Activated T-cell treated with anti-CD3 and anti-CD28 coated beads, Interleukin-2, amount 50 U/mL, for 4 hours (primary cell): Measurements from ENCODE around the gene IBTK. TPM values are rescaled to one million over a fixed set of nuclear protein-coding genes. Genes with fewer than 3 reads are reported as not detected.
"Not testable (repeated sequence)": the region's sequence is repeated elsewhere in the genome, so short reads cannot be mapped to it uniquely, and the experiment has no call there.

Experiments
- ATAC-seq, 2 donors: fragments of 200-7000 bp; cut with Tn5 transposase; one replicate each; pipeline ENCODE4 v1.10.0; 2021
- DNase-seq: peaks from one replicate; pipeline ENCODE4 v3.0.0-alpha.2; 2020
- H3K27me3 Mint-ChIP-seq: one replicate; pipeline ENCODE4 v1.8.0; 2021; ENCODE audit warnings: low read depth, mixed read lengths
- H3K36me3 Mint-ChIP-seq: one replicate; pipeline ENCODE4 v1.8.0; 2022; ENCODE audit warnings: mixed read lengths; ENCODE audit not compliant: insufficient read depth
- H3K4me1 Mint-ChIP-seq: one replicate; pipeline ENCODE4 v1.8.0; 2021; ENCODE audit warnings: low read depth, mixed read lengths
- H3K4me3 Mint-ChIP-seq: one replicate; pipeline ENCODE4 v1.8.0; 2021; ENCODE audit warnings: mild to moderate bottlenecking, moderate library complexity, mixed read lengths
- H3K9me3 Mint-ChIP-seq: one replicate; pipeline ENCODE4 v1.8.0; 2021; ENCODE audit warnings: mixed read lengths
- total RNA-seq, 3 donors: library from RNA; stranded (reverse); gene quantifications; one replicate each; pipeline ENCODE4 v1.2.1, GENCODE V29; 2021

The IBTK gene, protein sequence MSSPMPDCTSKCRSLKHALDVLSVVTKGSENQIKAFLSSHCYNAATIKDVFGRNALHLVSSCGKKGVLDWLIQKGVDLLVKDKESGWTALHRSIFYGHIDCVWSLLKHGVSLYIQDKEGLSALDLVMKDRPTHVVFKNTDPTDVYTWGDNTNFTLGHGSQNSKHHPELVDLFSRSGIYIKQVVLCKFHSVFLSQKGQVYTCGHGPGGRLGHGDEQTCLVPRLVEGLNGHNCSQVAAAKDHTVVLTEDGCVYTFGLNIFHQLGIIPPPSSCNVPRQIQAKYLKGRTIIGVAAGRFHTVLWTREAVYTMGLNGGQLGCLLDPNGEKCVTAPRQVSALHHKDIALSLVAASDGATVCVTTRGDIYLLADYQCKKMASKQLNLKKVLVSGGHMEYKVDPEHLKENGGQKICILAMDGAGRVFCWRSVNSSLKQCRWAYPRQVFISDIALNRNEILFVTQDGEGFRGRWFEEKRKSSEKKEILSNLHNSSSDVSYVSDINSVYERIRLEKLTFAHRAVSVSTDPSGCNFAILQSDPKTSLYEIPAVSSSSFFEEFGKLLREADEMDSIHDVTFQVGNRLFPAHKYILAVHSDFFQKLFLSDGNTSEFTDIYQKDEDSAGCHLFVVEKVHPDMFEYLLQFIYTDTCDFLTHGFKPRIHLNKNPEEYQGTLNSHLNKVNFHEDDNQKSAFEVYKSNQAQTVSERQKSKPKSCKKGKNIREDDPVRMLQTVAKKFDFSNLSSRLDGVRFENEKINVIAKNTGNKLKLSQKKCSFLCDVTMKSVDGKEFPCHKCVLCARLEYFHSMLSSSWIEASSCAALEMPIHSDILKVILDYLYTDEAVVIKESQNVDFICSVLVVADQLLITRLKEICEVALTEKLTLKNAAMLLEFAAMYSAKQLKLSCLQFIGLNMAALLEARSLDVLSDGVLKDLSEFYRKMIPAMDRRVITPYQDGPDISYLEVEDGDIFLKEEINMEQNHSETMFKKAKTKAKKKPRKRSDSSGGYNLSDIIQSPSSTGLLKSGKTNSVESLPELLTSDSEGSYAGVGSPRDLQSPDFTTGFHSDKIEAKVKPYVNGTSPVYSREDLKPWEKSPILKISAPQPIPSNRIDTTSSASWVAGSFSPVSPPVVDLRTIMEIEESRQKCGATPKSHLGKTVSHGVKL (N-terminal part only)
- 10 to 100 TPM; 22.1 to 24.7 (median 23.7) TPM for total RNA-seq

DNA sequence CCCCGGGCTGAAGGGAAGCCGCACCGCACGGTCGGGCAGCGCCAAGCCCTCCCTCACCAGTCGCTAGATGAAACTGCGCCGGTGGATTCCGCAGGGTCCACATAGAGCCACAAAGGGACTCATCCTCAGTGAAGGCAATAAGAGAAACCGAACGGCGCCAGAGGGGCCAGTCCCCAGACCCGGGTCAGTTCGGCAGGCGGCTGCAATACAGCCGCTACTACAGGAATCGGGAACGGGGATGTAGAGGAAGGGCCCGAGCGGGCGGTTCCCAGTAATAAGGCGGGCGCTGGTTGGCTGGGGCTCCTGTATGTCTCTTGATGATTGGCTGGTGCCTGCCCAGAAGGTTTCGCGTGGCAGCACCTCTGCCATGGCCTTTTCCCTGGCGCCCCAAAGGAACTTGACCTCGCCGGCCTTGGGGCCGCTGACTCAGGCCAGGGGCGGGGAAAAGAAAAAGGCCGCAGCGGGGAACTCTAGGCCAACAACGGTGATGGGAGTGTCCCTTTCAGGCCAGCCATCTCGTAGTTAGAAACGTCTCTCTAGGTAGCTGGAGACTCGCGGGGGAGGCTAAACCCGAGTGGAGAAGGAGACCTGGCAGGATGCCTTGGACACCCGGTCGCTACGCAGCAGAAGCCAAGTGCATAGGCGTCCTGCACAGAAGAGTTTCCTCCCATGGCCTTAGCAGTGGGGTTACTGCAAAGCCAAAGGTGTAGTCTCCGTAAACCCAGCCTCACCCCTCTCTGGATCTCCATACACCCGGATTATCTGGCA, at the start of gene IBTK:
Gene IBTK, minus strand, starts transcription at position 240 of the 768 bp plus-strand sequence. CDS start 7,258 bp downstream, outside the sequence.
- ATAC-seq (peak; percentile 88 to 93), DNase-seq (peak; percentile 90)
- H3K27me3 Mint-ChIP-seq: no peaks in the 10 kb centered on the region
- peaks cover 11% of the 10 kb centered on the region for H3K36me3 Mint-ChIP-seq
- H3K4me3 Mint-ChIP-seq: peak within 1 kb of the TSS; percentile 95
- peaks cover 42% of the 10 kb centered on the region for H3K4me1 Mint-ChIP-seq
- H3K9me3 Mint-ChIP-seq: no peaks in the 10 kb centered on the region

DNA sequence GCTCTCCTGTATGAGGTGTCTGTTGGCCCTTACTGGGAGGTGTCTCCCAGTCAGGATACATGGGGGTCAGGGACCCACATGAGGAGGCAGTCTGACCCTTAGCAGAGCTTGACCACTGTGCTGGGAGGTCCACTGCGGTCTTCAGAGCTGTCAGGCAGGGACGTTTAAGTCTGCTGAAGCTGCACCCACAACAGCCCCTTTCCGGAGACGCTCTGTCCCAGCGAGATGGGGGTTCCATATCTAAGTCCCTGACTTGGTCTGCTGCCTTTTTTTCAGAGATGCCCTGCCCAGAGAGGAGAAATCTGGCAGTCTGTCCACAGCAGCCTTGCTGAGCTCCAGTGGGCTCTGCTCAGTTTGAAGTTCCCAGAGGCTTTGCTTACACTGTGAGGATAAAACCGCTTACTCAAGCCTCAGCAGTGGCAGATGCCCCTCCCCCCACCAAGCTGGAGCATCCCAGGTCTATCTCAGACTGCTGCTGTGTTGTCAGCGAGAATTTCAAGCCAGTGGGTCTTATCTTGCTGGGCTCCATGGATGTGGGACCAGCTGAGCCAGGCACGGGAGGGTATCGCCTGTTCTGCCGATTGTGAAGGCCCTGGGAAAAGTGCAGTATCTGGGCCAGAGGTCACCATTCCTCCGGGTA, 36.3 kb upstream of the IBTK start:
- H3K4me3 Mint-ChIP-seq: no peak overlapping the region
- H3K36me3 Mint-ChIP-seq: no peaks in the 10 kb centered on the region
- H3K27me3 Mint-ChIP-seq: peaks cover 3% of the 10 kb centered on the region
- ATAC-seq (no peak), DNase-seq (no peak)
- H3K9me3 Mint-ChIP-seq: peaks cover 6% of the 10 kb centered on the region
- peaks cover 38% of the 10 kb centered on the region for H3K4me1 Mint-ChIP-seq

DNA sequence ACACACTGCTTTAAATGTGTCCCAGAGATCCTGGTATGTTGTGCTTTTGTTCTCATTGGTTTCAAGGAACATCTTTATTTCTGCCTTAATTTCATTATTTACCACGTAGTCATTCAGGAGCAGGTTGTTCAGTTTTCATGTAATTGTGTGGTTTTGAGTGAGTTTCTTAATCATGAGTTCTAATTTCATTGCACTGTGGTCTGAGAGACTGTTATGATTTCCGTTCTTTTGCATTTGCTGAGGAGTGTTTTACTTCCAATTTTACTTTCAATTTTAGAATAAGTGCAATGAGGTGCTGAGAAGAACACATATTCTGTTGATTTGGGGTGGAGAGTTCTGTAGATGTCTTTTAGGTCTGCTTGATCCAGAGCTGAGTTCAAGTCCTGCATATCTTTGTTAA, 34.0 kb upstream of the IBTK start:
- not testable (repeated sequence) for H3K9me3 Mint-ChIP-seq, H3K27me3 Mint-ChIP-seq, ATAC-seq, H3K36me3 Mint-ChIP-seq, DNase-seq
- H3K4me1 Mint-ChIP-seq: peaks cover 34% of the 10 kb centered on the region
- peak overlapping the region; percentile 29 for H3K4me3 Mint-ChIP-seq

DNA sequence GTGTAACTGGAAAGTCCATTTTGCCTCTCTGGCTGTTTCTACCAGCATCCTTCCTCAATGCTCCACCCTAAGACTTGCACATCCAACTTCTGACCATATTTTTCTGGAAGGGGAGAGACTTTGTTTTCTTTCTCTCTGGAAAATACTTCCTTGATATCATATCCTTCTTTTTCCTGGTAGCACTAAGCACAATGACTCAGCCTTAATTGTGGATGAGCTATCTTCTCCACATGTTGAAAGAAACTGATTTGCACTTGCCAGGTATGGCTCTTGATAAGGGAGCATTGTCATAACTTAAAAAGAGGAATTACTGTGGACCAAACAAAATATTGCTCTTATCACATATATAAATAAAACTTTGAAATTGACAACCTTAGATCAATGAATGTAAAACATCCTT, 30.1 kb upstream of the IBTK start:
- Mint-ChIP-seq H3K27me3 (no peaks in the 10 kb centered on the region), H3K4me3 (no peak overlapping the region), H3K4me1 (peaks cover 18% of the 10 kb centered on the region), H3K9me3 (peaks cover 3% of the 10 kb centered on the region), H3K36me3 (no peaks in the 10 kb centered on the region)
- DNase-seq: no peak
- no peak for ATAC-seq

DNA sequence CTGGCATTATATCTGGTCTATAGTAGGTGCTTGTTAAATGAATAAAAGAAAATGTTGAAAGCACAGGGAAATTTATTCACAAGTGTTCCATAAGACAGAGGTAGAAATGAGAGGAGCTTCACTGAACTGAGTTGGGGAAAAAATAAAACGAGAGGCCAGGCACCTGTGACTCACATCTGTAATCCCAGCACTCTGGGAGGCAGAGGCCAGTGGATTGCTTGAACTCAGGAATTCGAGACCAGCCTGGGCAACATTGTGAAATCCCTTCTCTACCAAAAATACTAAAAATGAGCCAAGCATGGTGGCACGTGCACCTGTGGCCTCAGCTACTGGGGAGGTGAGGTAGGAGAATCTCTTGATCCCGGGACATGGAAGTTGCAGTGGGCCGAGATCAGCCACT, 28.1 kb upstream of the IBTK start:
- Mint-ChIP-seq H3K4me3 (no peak overlapping the region), H3K27me3 (no peaks in the 10 kb centered on the region), H3K36me3 (no peaks in the 10 kb centered on the region), H3K4me1 (peaks cover 1% of the 10 kb centered on the region), H3K9me3 (peaks cover 3% of the 10 kb centered on the region)
- ATAC-seq: no peak
- DNase-seq: no peak

DNA sequence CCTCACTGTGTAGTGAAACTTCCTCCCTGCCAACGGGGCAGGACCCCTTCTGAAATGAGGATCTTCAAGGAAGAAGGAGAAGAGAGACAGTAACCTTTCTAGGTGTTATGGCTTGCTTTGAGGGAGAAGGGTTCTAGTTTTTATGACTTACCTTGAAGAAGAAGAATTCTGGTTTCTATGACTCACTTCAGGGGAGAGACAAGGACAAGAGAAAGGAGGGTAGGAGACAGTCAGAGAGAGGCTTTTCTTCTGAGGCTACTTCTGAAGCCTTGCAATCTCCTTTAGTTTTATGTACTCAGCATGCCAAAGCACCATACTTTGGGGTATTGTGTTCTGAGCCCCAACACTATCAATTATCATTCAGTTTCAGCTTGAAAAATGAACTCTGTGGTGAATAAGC, 25.8 kb upstream of the IBTK start:
- ATAC-seq (peak in 1 of 2 donors; percentile 57), DNase-seq (no peak)
- no peaks in the 10 kb centered on the region for H3K9me3 Mint-ChIP-seq
- no peak overlapping the region for H3K4me3 Mint-ChIP-seq
- no peaks in the 10 kb centered on the region for H3K4me1 Mint-ChIP-seq
- H3K36me3 Mint-ChIP-seq: no peaks in the 10 kb centered on the region
- no peaks in the 10 kb centered on the region for H3K27me3 Mint-ChIP-seq

DNA sequence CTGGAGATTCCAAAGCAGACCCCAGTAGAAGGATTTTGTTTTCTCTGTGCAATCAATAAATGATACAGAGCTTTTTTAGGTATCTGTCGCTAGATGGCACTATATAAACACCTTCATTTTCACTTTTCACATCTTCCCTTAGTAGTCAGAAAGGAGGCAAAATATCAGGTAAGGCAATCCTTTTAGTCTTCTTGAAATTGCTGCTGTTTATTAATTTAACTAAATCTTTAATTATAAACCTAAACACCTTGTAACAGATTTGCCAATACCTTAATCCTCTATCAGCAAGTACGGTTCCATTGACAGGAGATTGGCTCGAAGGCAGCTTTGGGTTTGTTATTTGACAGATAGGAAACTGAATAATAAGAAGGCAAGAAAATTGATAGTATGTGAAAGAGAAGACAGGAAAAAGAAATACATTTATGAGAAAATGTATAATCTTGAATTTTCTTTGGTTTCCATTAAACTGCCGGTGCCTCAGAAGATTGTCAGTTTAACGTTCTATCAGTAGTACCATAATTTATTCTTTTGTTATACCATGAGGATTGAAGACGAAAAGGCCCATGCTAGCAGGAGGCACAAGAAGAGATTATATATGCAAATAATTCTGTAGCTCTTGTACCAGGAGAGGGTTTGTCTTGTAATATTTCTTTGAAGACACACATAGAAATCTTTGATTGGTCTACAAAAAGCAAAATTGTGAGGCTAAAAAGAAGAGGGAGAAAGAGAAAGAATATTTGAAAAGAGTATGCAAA, 23.5 kb upstream of the IBTK start:
- no peaks in the 10 kb centered on the region for H3K4me1 Mint-ChIP-seq
- H3K27me3 Mint-ChIP-seq: no peaks in the 10 kb centered on the region
- DNase-seq (no peak), ATAC-seq (peak in 1 of 2 donors; percentile 41)
- no peak overlapping the region for H3K4me3 Mint-ChIP-seq
- H3K36me3 Mint-ChIP-seq: no peaks in the 10 kb centered on the region
- H3K9me3 Mint-ChIP-seq: no peaks in the 10 kb centered on the region

DNA sequence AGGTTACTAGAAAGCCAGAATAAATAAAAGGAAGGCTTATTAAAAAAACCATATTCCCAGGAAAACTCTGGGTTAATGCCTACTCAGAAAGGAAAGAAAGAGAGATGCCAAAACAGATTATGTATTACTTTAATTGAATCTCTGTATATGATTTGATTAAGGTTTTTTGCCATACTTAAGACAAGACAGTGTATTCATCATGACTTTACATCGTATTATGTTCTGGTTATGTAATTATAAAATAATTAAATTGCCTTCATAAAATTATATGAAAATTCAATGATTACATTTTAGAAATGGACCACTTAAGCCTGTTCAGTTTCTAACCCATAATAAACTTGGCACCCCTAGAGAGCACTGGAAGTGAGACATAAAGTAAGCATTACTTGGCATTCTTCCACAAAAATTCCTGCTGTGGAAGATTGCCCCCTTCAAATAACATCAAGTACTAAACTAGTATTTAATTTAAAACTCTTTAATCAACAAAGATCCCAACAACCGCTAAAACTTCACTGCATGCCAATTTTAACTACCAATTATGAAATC, 20.8 kb upstream of the IBTK start:
- Mint-ChIP-seq H3K9me3 (no peaks in the 10 kb centered on the region), H3K4me3 (no peak overlapping the region), H3K36me3 (no peaks in the 10 kb centered on the region), H3K27me3 (no peaks in the 10 kb centered on the region), H3K4me1 (no peaks in the 10 kb centered on the region)
- ATAC-seq: no peak
- DNase-seq: no peak

DNA sequence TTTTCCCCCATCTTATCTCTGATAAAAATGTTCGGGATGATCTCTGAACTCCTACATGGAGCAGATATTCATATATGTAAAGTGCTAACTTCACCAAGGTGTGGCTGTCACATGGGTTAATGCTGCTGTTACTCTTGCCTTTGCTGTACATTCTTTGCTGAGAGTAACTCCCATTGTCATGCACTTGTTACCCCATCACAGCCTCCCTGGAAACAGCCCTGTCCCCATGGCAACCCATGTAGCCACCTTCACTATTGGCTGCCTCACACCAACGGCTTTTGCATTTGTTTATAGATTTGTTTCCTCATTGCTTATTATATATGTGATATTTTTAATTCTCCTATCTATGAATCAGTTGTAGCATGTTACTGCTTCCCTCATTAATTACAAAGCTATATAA, 17.3 kb upstream of the IBTK start:
- no peaks in the 10 kb centered on the region for H3K36me3 Mint-ChIP-seq
- no peak for ATAC-seq
- no peak overlapping the region for H3K4me3 Mint-ChIP-seq
- no peaks in the 10 kb centered on the region for H3K4me1 Mint-ChIP-seq
- H3K27me3 Mint-ChIP-seq: no peaks in the 10 kb centered on the region
- H3K9me3 Mint-ChIP-seq: no peaks in the 10 kb centered on the region
- no peak for DNase-seq

DNA sequence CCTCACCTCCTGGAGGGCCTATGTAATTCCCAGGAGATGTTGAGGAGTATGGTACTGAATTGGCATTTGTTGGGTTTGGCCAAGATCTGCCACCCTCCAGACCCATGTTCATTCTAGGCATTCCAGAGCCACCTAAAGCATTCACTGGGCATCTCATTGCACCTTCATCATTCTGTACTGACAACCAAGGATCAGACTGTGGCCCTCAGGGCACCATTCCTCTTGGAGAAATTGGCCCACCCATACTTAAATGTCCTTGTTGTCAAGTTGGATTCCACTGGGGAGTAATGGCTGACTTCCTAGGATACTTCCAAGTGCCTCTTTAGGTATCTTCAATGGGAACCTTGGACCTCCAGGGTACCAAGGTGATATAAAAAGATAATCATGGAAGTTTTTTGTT, 16.8 kb upstream of the IBTK start:
- DNase-seq (no peak), ATAC-seq (no peak)
- H3K9me3 Mint-ChIP-seq: no peaks in the 10 kb centered on the region
- H3K27me3 Mint-ChIP-seq: no peaks in the 10 kb centered on the region
- H3K4me3 Mint-ChIP-seq: no peak overlapping the region
- H3K36me3 Mint-ChIP-seq: no peaks in the 10 kb centered on the region
- H3K4me1 Mint-ChIP-seq: no peaks in the 10 kb centered on the region

DNA sequence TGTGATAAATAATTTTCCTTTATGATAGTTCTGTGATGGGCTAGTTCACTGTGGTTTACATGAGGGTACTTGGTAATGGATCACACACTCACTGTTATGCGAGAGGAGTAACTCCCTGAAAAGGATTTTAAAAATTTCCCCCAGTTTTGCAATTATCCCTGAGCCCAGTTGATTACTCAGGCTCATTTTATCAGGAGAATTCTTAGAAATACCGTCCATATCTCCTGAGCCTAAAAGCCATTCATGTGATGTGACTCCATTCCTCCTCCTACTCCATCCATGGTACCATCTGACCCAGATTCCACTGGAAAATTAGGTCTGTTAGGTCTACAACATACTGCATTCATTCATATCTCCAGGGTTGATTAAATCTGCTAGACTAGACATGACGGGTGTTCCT, 16.4 kb upstream of the IBTK start:
- Mint-ChIP-seq H3K36me3 (no peaks in the 10 kb centered on the region), H3K4me1 (no peaks in the 10 kb centered on the region), H3K27me3 (no peaks in the 10 kb centered on the region), H3K4me3 (no peak overlapping the region), H3K9me3 (no peaks in the 10 kb centered on the region)
- no peak for ATAC-seq
- no peak for DNase-seq

DNA sequence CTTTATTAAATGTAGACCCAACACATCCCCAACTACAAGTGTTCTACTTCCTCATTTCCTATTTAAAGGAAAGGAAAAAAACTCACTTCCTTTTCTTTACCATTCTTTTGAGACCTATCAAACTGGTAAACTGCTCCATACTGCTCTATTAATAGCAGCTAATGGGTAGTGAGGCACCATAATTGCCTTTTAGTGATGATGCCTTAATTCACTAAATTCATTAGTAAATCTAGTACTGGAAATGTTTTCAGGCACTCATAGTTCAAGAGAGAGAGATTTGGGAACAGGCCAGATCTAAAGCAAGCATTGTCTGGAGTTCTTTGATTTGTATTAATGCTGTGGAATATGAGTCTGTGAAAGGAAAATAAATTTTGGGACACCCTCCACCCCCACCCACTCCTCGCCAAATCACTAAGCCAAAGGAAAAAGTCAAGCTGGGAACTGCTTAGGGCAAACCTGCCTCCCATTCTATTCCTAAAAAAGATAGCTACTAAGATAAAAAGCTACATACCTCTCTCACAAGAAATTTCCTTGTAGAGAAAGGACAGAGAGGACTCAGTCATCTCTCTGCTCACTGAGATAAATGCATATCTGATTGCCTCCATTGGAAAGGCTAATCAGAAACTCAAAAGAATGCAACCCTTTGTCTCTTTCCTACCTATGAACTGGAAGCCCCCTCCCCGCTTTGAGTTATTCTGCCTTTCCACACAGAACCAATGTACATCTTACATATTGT, 13.6 kb upstream of the IBTK start:
- no peaks in the 10 kb centered on the region for H3K4me1 Mint-ChIP-seq

More for the DNA sequence above, 13.6 kb upstream of the IBTK start:
- Mint-ChIP-seq H3K4me3 (no peak overlapping the region), H3K36me3 (no peaks in the 10 kb centered on the region), H3K9me3 (no peaks in the 10 kb centered on the region), H3K27me3 (no peaks in the 10 kb centered on the region)
- DNase-seq (no peak), ATAC-seq (no peak)
